ENCODE measurements around the gene KISS1R. TPM values are rescaled to one million over a fixed set of nuclear protein-coding genes. Genes with fewer than 3 reads are reported as not detected.

Gene KISS1R
- total RNA-seq, 2 donors from 2014 or later, result 3.3 TPM; not detected in 1

DNA sequence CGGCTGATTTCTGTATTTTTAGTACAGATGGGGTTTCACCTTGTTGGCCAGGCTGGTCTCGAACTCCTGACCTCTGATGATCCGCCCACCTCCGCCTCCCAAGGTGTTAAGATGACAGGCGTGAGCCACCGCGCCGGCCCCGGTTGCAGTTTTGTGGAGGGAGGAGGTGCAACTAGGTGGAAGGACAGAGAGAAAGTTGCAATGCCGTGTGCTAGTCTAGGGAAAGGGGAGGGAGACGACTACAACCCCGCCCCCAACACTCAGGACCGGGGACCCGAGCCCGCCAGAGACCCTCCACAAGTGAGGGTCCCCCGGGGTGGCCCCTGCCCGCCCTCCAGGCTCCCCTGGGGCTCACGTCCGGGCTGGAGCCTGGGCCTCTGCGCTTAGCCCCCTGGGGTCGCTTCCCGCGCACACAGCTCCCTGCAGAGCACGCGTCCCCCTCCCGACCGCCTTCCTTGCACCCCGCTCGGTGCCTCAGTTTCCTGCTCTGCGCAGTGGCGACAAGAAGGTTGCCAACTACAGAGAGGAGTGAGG, 7.5 kb downstream of the KISS1R start:
- intact Hi-C loops (cut with DNase I), result no loop called here
- ATAC-seq, result no peak
- no peaks in the 10 kb centered on the region for H3K9me3 ChIP-seq
- peak overlapping the region; percentile 74 to 84 for H3K4me3 ChIP-seq
- peak overlapping the region in 2 of 4 donors; percentile 84 to 85 for H3K27ac ChIP-seq
- 10 to 12% methylated on average over 20 to 31 of the region's 31 CpGs for WGBS, 2 donors
- peaks cover 0 to 4% of the 10 kb centered on the region in 2 donors for H3K27me3 ChIP-seq
- H3K4me1 ChIP-seq, result peaks cover 39% of the 10 kb centered on the region
- H3K36me3 ChIP-seq (replicated peaks in 1 of 2; ENCODE audit: insufficient read depth in 1 of 2, low read depth in 2 of 2), result no peaks in the 10 kb centered on the region
- TF ChIP-seq CTCF (IDR thresholded peaks at IDR 0.05) (no peak), POLR2A (IDR thresholded peaks at IDR 0.05) (no peak)
- DNase-seq, result no peak

GRCh38 chr19:925087-925525, 8.0 kb downstream of the KISS1R start:
- no peaks in the 10 kb centered on the region for H3K9me3 ChIP-seq
- H3K4me3 ChIP-seq, result peak overlapping the region; percentile 74 to 84
- no peaks in the 10 kb centered on the region for H3K36me3 ChIP-seq (replicated peaks in 1 of 2; ENCODE audit: insufficient read depth in 1 of 2, low read depth in 2 of 2)
- intact Hi-C loops (cut with DNase I), result no loop called here
- H3K27me3 ChIP-seq, result no peaks in the 10 kb centered on the region
- peaks cover 34% of the 10 kb centered on the region for H3K4me1 ChIP-seq
- ATAC-seq (peak; percentile 64), DNase-seq (peak in 2 of 4 donors; percentile 71 to 75)
- no peak for TF ChIP-seq CTCF (IDR thresholded peaks at IDR 0.05)
- TF ChIP-seq POLR2A (IDR thresholded peaks at IDR 0.05), result peak in 1 of 3 donors; percentile 3
- WGBS, 2 donors, result 0 to 1% methylated on average over 3 to 39 of the region's 39 CpGs
- H3K27ac ChIP-seq, result peak overlapping the region; percentile 73 to 93 (median 84)

DNA sequence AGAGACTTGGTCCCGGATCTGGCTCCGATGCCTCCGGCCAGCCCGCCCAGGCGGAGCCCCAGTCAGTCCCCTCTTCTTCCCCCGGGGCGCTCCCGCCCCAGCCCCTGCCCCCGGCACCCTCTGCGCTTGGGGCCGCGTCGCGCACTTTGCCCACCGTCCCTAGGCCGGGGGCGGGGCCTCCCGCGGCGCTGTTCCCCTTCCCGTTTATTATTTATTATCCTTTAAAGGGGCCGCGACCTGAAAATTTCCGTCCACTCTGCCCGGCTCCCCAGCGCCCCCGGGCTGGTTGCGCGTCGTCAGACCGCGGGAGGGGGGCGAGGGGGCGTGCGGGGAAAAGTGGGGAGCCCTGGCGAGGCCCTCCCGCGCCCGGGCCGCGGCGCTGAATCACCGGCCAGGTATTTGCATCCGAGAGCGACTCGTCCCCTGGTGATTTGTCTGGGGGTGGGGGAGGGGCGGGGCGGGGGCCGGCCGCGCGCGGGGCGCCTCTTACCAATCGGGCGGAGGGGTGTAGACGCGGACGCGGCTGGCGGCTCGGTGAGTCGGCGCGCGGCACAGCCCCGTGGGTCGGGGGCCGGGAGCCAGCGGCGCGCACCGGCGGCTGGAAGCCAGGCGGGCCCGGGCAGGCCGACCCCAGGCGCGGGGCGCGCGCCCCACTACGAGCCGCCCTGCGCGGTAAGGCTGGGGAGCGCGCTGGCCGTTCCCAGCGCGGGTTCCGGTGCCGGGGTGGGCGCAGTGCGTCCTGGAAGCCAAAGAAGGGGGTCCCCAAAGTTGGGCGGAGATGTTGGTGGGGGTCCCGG, 8.6 kb downstream of the KISS1R start, which contains the start of gene ARID3A:
ARID3A (plus strand) TSS at position 510 of the 797 bp plus-strand sequence. CDS start 3,494 bp downstream, outside the sequence.
- Histone ChIP-seq H3K4me3 (peak within 1 kb of the TSS; percentile 74 to 84), H3K4me1 (peaks cover 28% of the 10 kb centered on the region), H3K36me3 (replicated peaks in 1 of 2; ENCODE audit: insufficient read depth in 1 of 2, low read depth in 2 of 2) (no peaks in the 10 kb centered on the region), H3K9me3 (no peaks in the 10 kb centered on the region), H3K27ac (peak within 1 kb of the TSS; percentile 73 to 93 (median 84)), H3K27me3 (no peaks in the 10 kb centered on the region)
- WGBS, 2 donors, result 0 to 1% methylated on average over 8 to 94 of the region's 97 CpGs
- TF ChIP-seq CTCF (IDR thresholded peaks at IDR 0.05) (no peak), POLR2A (IDR thresholded peaks at IDR 0.05) (peak in 2 of 3 donors; percentile 9 to 20)
- intact Hi-C loops (cut with DNase I), result no loop called here
- peak; percentile 85 for ATAC-seq
- DNase-seq, result peak; percentile 80 to 83 (median 82)

- intact Hi-C loops (cut with DNase I), result no loop called here
- Histone ChIP-seq H3K4me3 (peak overlapping the region; percentile 74 to 84), H3K36me3 (replicated peaks in 1 of 2; ENCODE audit: insufficient read depth in 1 of 2, low read depth in 2 of 2) (no peaks in the 10 kb centered on the region), H3K9me3 (no peaks in the 10 kb centered on the region), H3K27ac (peak overlapping the region; percentile 73 to 93 (median 84)), H3K4me1 (peaks cover 28% of the 10 kb centered on the region), H3K27me3 (no peaks in the 10 kb centered on the region)
- 0% methylated on average over 12 to 21 of the region's 21 CpGs for WGBS, 2 donors
- TF ChIP-seq POLR2A (IDR thresholded peaks at IDR 0.05) (no peak), CTCF (IDR thresholded peaks at IDR 0.05) (no peak)
- DNase-seq (no peak), ATAC-seq (no peak)
Measured at GRCh38 chr19:926323-926588, 9.1 kb downstream of the KISS1R start.
